GM12875 (cell line): ENCODE results near the gene RNF181.

Experiments used
- H3K4me3 ChIP-seq: one replicate; pipeline ENCODE4 v1.5.1; 2011; ENCODE audit warnings: low read depth, low read length, control low read depth
- TF ChIP-seq, protein P1 (sequence below): IDR thresholded peaks from 2 replicates; pipeline ENCODE4 v1.5.1; 2011; ENCODE audit warnings: low read depth, mild to moderate bottlenecking, control low read depth, inconsistent platforms, low read length, moderate library complexity, borderline replicate concordance; ENCODE audit not compliant: insufficient read depth

Gene RNF181

DNA sequence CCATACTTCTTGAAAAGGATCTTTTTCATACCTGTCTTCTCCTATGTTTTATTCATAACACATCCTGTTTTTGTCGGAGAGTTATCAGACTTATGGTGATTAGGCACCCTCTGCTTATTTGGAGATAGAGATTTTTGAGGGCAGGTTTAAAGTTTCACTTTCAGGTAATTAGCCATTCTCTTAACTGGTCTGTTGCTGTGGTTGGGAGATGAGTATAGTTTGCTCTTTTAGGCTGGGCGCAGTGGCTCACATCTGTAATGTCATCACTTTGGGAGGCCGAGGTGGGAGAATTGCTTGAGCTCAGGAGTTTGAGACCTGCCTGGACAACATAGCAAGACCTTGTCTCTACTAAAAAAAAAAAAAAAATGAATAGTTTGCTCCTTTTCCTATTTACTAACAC lies 47.2 kb downstream of the RNF181 start:
- no peak overlapping the region for H3K4me3 ChIP-seq
- TF ChIP-seq, protein P1, sequence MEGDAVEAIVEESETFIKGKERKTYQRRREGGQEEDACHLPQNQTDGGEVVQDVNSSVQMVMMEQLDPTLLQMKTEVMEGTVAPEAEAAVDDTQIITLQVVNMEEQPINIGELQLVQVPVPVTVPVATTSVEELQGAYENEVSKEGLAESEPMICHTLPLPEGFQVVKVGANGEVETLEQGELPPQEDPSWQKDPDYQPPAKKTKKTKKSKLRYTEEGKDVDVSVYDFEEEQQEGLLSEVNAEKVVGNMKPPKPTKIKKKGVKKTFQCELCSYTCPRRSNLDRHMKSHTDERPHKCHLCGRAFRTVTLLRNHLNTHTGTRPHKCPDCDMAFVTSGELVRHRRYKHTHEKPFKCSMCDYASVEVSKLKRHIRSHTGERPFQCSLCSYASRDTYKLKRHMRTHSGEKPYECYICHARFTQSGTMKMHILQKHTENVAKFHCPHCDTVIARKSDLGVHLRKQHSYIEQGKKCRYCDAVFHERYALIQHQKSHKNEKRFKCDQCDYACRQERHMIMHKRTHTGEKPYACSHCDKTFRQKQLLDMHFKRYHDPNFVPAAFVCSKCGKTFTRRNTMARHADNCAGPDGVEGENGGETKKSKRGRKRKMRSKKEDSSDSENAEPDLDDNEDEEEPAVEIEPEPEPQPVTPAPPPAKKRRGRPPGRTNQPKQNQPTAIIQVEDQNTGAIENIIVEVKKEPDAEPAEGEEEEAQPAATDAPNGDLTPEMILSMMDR = no peak

DNA sequence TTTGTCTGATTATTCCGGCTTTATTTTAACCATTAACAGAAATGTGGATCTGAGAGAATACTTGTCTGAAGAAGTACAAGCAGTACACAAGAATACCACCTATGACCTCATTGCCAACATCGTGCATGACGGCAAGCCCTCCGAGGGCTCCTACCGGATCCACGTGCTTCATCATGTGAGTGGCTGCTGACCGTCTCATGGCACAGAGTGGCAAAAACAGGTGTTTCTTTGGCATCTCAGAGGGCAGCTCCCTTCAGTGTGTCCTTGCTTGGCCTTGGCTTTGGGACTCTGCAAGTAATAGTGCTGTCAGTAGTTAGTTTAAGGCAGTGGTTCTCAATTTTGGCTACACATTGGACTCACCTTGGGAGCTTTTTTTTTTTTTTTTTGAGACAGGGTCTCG lies 49.4 kb downstream of the RNF181 start:
- TF ChIP-seq, protein P1 = no peak
- H3K4me3 ChIP-seq = no peak overlapping the region

DNA sequence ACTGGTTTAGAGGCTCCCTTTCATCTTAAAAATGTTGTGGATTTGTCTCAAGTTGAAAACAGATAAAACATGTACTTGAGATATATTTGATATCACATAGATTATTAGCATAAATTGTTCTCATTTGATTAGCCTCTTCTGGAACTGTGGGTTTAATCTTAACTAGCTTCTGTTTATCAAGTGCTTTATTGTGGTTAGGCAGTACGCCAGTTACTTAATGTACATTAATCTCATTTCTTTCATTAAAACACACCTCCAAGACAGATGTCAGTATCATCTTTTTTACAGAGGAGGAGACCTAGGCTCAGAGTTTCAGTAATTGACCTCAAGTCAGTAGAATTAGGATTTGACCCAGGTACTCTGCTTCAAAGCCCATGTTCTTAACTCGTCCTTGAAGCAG lies 50.6 kb downstream of the RNF181 start:
- no peak overlapping the region for H3K4me3 ChIP-seq
- TF ChIP-seq, protein P1 = no peak
